Loucy (cell line): ENCODE results near the gene TBX21.

Source experiments
- CTCF ChIP-seq: fragments of 200-600 bp; sonication (generic); conservative IDR thresholded peaks from 2 replicates; pipeline ENCODE4 v1.5.1; 2014; ENCODE audit warnings: mild to moderate bottlenecking, antibody characterized with exemption, low read length
- EZH2phosphoT487 ChIP-seq: fragments of 200-600 bp; IDR thresholded peaks from 2 replicates; pipeline ENCODE4 v1.6.1; 2018; ENCODE audit warnings: antibody characterized with exemption, mild to moderate bottlenecking, moderate library complexity, borderline replicate concordance

GRCh38 chr17:47702391-47702995, 30.5 kb upstream of the TBX21 start:
- TF ChIP-seq CTCF = no peak
- TF ChIP-seq EZH2phosphoT487 = no peak
